Neutrophil (primary cell): ENCODE results near the gene PALM2AKAP2.

ENCODE experiments used
- H3K27ac ChIP-seq: fragments of 200-600 bp; sonication (generic); 2 replicates; pipeline ENCODE4 v1.5.1; 2016; ENCODE audit warnings: mild to moderate bottlenecking, moderate library complexity
- H3K27me3 ChIP-seq: fragments of 200-600 bp; sonication (generic); 2 replicates; pipeline ENCODE4 v1.6.0; 2016; ENCODE audit warnings: mild to moderate bottlenecking
- H3K36me3 ChIP-seq: fragments of 200-600 bp; sonication (generic); 2 replicates; pipeline ENCODE4 v1.5.1; 2017
- H3K4me1 ChIP-seq, 2 experiments: fragments of 200-600 bp in 1 of 2; sonication (generic) in 1 of 2; 1 replicate in 1 of 2; 2 replicates in 1 of 2; pipeline versions ENCODE4 v1.5.1 to v1.6.1; 2013 to 2016; ENCODE audit warnings: low read depth in 1 of 2, low read length in 1 of 2, mild to moderate bottlenecking in 1 of 2, moderate library complexity in 1 of 2; ENCODE audit not compliant: control insufficient read depth in 1 of 2, insufficient read depth in 1 of 2
- H3K4me3 ChIP-seq, 2 experiments: fragments of 200-600 bp in 1 of 2; sonication (generic) in 1 of 2; 1 replicate in 1 of 2; 2 replicates in 1 of 2; pipeline ENCODE4 v1.5.1; 2013 to 2016; ENCODE audit warnings: low read depth in 1 of 2, low read length in 1 of 2, mild to moderate bottlenecking in 1 of 2, moderate library complexity in 1 of 2
- H3K9me3 ChIP-seq: fragments of 200-600 bp; sonication (generic); 2 replicates; pipeline ENCODE4 v1.5.1; 2016
- TF ChIP-seq, protein P1 (sequence below): fragments of 200-600 bp; sonication (generic); IDR thresholded peaks from 2 replicates; pipeline ENCODE4 v1.5.1; 2016; ENCODE audit warnings: antibody characterized with exemption

PALM2AKAP2 gene

GRCh38 chr9:109781541-109782197 is 1.7 kb downstream of the PALM2AKAP2 start:
- Histone ChIP-seq H3K36me3 (no peaks in the 10 kb centered on the region), H3K27me3 (peaks cover 67% of the 10 kb centered on the region), H3K4me3 (no peak overlapping the region), H3K4me1 (no peaks in the 10 kb centered on the region), H3K27ac (no peak overlapping the region), H3K9me3 (no peaks in the 10 kb centered on the region)
- TF ChIP-seq, protein P1, sequence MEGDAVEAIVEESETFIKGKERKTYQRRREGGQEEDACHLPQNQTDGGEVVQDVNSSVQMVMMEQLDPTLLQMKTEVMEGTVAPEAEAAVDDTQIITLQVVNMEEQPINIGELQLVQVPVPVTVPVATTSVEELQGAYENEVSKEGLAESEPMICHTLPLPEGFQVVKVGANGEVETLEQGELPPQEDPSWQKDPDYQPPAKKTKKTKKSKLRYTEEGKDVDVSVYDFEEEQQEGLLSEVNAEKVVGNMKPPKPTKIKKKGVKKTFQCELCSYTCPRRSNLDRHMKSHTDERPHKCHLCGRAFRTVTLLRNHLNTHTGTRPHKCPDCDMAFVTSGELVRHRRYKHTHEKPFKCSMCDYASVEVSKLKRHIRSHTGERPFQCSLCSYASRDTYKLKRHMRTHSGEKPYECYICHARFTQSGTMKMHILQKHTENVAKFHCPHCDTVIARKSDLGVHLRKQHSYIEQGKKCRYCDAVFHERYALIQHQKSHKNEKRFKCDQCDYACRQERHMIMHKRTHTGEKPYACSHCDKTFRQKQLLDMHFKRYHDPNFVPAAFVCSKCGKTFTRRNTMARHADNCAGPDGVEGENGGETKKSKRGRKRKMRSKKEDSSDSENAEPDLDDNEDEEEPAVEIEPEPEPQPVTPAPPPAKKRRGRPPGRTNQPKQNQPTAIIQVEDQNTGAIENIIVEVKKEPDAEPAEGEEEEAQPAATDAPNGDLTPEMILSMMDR: no peak

GRCh38 chr9:109787735-109788134 is 7.7 kb downstream of the PALM2AKAP2 start:
- no peaks in the 10 kb centered on the region for H3K9me3 ChIP-seq
- H3K4me3 ChIP-seq: no peak overlapping the region
- TF ChIP-seq, protein P1: no peak
- peaks cover 36% of the 10 kb centered on the region for H3K27me3 ChIP-seq
- H3K27ac ChIP-seq: no peak overlapping the region
- no peaks in the 10 kb centered on the region for H3K4me1 ChIP-seq
- no peaks in the 10 kb centered on the region for H3K36me3 ChIP-seq

- Histone ChIP-seq H3K27ac (no peak overlapping the region), H3K4me1 (no peaks in the 10 kb centered on the region), H3K9me3 (no peaks in the 10 kb centered on the region), H3K36me3 (no peaks in the 10 kb centered on the region), H3K4me3 (no peak overlapping the region), H3K27me3 (peaks cover 31% of the 10 kb centered on the region)
- TF ChIP-seq, protein P1: no peak
Measured at GRCh38 chr9:109789556-109789955, 9.6 kb downstream of the PALM2AKAP2 start.

DNA sequence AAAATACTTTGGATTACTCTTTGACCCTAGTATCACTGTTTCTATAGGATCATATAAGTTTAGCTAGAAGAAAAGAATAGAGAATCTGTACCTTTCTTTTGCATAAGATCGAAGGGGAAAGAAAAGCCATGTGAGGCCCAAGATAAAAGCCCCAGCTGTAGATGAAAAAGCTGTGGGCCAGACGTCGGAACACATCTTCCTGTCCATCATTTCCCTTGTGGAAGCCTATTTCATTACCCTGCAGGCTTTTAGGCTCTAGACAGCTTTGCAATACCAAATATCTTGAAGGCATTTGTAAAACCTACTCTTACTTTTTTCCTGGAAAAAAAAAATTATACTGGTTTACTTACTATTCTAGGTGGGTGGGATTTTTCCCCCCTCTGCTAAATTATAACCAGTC is 10.0 kb downstream of the PALM2AKAP2 start:
- H3K36me3 ChIP-seq: no peaks in the 10 kb centered on the region
- H3K27ac ChIP-seq: no peak overlapping the region
- TF ChIP-seq, protein P1: no peak
- H3K27me3 ChIP-seq: peaks cover 31% of the 10 kb centered on the region
- H3K9me3 ChIP-seq: no peaks in the 10 kb centered on the region
- H3K4me1 ChIP-seq: no peaks in the 10 kb centered on the region
- H3K4me3 ChIP-seq: no peak overlapping the region

GRCh38 chr9:109791003-109791677 is 11.1 kb downstream of the PALM2AKAP2 start:
- Histone ChIP-seq H3K4me1 (no peaks in the 10 kb centered on the region), H3K27ac (no peak overlapping the region), H3K4me3 (no peak overlapping the region), H3K27me3 (peaks cover 31% of the 10 kb centered on the region), H3K9me3 (no peaks in the 10 kb centered on the region), H3K36me3 (no peaks in the 10 kb centered on the region)
- TF ChIP-seq, protein P1: no peak
